Measurements from ENCODE around the gene BLM. TPM values are rescaled to one million over a fixed set of nuclear protein-coding genes. Genes with fewer than 3 reads are reported as not detected.

BLM gene
- total and polyA plus RNA-seq, 2 of the 8 experiments (the other 6 are each of a cell fraction or from before 2014, with no cell fraction given), result 15.2 to 46.7 TPM

DNA sequence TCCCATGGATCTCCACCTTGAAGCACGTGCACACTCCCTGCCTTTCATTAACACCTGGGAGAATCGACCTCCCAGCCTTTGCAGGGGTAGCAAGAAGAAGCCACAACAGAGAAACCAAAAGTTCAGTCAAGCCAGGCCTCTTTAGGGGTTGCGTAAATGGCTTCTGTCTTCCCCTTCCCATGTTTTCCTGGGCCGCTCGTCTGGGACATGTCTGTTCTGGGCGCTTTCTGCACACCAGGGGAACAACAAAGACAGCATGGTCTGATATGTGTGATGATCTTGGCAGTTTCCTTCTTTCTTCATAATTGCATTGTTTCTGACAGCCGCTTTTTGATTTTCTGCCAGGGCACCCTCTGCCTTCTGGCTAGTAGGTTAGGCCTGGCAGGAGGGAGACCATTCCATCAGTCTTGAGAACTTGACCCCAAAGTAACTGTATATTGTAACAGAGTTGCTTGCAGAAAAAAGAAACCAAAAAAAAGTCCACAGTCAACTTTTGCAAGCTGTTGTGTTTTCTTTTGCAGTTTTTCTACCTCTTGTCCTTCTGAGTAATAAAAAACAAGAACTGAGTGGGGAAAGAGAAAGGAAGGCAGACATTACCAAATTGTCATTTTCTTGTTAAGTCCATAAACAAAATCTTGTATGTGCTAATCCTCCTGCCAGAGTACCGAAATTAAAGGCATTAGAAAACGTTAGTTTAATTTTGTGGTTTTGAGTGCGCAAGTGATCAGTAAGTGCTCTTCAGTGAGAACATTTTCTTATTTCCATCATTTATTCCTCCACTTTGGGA lies 95.2 kb downstream of the BLM start:
- Histone ChIP-seq H3K4me3 (ENCODE audit: extremely low read depth in 1 of 4, insufficient read depth in 2 of 4, low read depth in 3 of 4, low read length in 4 of 4) (no peak overlapping the region), H2BK5ac (ENCODE audit: low read depth, low read length) (no peak overlapping the region), H3K4ac (replicated peaks; ENCODE audit: insufficient read length, low read depth, low read length) (no peak overlapping the region), H3K4me1 (replicated peaks in 1 of 4; ENCODE audit: control insufficient read depth in 3 of 4, insufficient read depth in 4 of 4, low read length in 3 of 4) (peaks cover 9 to 15% (median 12%) of the 10 kb centered on the region in 4 experiments), H3K27ac (ENCODE audit: low read depth, low read length) (no peak overlapping the region), H3K14ac (ENCODE audit: insufficient read length) (no peak overlapping the region), H3K23me2 (ENCODE audit: low read depth, low read length) (no peaks in the 10 kb centered on the region), H3K27me3 (replicated peaks in 1 of 4; ENCODE audit: control insufficient read depth in 3 of 4, extremely low read depth in 1 of 4, insufficient read depth in 3 of 4, low read length in 3 of 4) (no peaks in the 10 kb centered on the region), H3K23ac (ENCODE audit: insufficient read length) (no peak overlapping the region), H2BK120ac (replicated peaks; ENCODE audit: low read depth, low read length) (no peak overlapping the region), H4K20me1 (replicated peaks in 1 of 2; ENCODE audit: control insufficient read depth in 1 of 2, insufficient read depth in 2 of 2, low read length in 2 of 2) (no peaks in the 10 kb centered on the region), H4K8ac (ENCODE audit: extremely low read depth, insufficient read depth, low read length) (no peak overlapping the region; the same call in 1 of the 2 replicates), H2BK15ac (ENCODE audit: low read length) (no peak overlapping the region), H3K79me2 (ENCODE audit: control insufficient read depth in 1 of 2, insufficient read depth in 2 of 2, low read length in 2 of 2) (no peaks in the 10 kb centered on the region), H3K4me2 (ENCODE audit: insufficient read depth in 1 of 2, low read depth in 2 of 2, low read length in 2 of 2) (no peak overlapping the region), H3K79me1 (ENCODE audit: low read depth, low read length) (no peaks in the 10 kb centered on the region), H3K9me3 (ENCODE audit: insufficient read depth in 2 of 2, low read depth in 1 of 2, low read length in 1 of 2) (no peaks in the 10 kb centered on the region), H3K36me3 (ENCODE audit: control insufficient read depth in 2 of 4, insufficient read depth in 4 of 4, low read length in 3 of 4) (peaks cover 9 to 59% (median 29%) of the 10 kb centered on the region in 4 experiments), H3K9ac (replicated peaks in 1 of 4; ENCODE audit: extremely low read depth in 1 of 4, low read depth in 3 of 4, low read length in 3 of 4) (no peak overlapping the region), H4K91ac (replicated peaks; ENCODE audit: insufficient read length, low read length) (no peak overlapping the region), H4K5ac (ENCODE audit: insufficient read length, low read depth, low read length) (no peak overlapping the region), H2AK5ac (ENCODE audit: low read depth, low read length) (no peak overlapping the region), H3K56ac (replicated peaks; ENCODE audit: insufficient read length, low read depth, low read length) (no peak overlapping the region), H3K18ac (ENCODE audit: extremely low read depth, low read length) (no peak overlapping the region), H2AFZ (ENCODE audit: low read length) (no peak overlapping the region), H2BK12ac (ENCODE audit: low read depth, low read length) (no peak overlapping the region), H2BK20ac (ENCODE audit: low read length) (no peak overlapping the region)
- WGBS, 2 experiments (ENCODE audit: extremely low coverage in 1 of 2, insufficient coverage in 1 of 2, insufficient read length in 1 of 2, insufficient replicate concordance in 2 of 2, low coverage in 1 of 2, low lambda C conversion rate in 2 of 2, missing lambda C conversion rate in 1 of 2), result 92% methylated on average over 10 of the region's 10 CpGs; no CpG with 5 or more reads in 1 of the 2 experiments
- POLR2A ChIA-PET (ENCODE audit: partially characterized antibody), result no interaction called here
- CTCF ChIA-PET (ENCODE audit: partially characterized antibody), result interaction anchor here (0.6 to 12.3 kb wide), 4 partner anchors 73 to 211 kb away, joined by 3 to 132 read pairs (median 7); partner anchors contain the start of genes FES and HDDC3
- no peak for FAIRE-seq
- TF ChIP-seq POLR2AphosphoS5 (IDR thresholded peaks at IDR 0.05; ENCODE audit: low read depth, low read length) (no peak), SP2 (IDR thresholded peaks at IDR 0.05; ENCODE audit: low read length) (no peak), EP300 (IDR thresholded peaks at IDR 0.05; ENCODE audit: borderline replicate concordance in 1 of 2, low read depth in 2 of 2, low read length in 2 of 2) (no peak), BCL11A (IDR thresholded peaks at IDR 0.05; ENCODE audit: low read depth in 2 of 2, low read length in 2 of 2) (no peak), SIRT6 (IDR thresholded peaks at IDR 0.05; ENCODE audit: low read length) (no peak), CEBPB (IDR thresholded peaks at IDR 0.05; ENCODE audit: low read depth, low read length) (no peak)
- TF ChIP-seq, protein P1, sequence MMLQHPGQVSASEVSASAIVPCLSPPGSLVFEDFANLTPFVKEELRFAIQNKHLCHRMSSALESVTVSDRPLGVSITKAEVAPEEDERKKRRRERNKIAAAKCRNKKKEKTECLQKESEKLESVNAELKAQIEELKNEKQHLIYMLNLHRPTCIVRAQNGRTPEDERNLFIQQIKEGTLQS (IDR thresholded peaks at IDR 0.05; ENCODE audit: insufficient read depth, low read depth, low read length), result no peak
- no peak for DNase-seq (ENCODE audit: low read depth in 1 of 2, low spot score in 2 of 2)

All from H1 (cell line).